Left lung (tissue), 10 donors: ENCODE data around the gene PDCD4. TPM values are rescaled to one million over a fixed set of nuclear protein-coding genes. Genes with fewer than 3 reads are reported as not detected.
A peak's percentile ranks its signal among the peaks of the same experiment; 100 is the strongest.

Experiments
- ATAC-seq: fragments of 200-7000 bp; cut with Tn5 transposase; one replicate; pipeline ENCODE4 v1.9.1; 2020; ENCODE audit warnings: moderate library complexity
- DNase-seq, 4 donors: peaks; one replicate each; pipeline ENCODE4 v3.0.0-alpha.2; 2013 to 2020
- H3K27ac ChIP-seq, 2 donors: fragments of 200-600 bp; sonication (generic) in 1 of 2; one replicate each; pipeline versions ENCODE4 v1.5.0 to v1.8.0; 2020 to 2021
- H3K27me3 ChIP-seq, 2 donors: fragments of 200-600 bp; sonication (generic) in 1 of 2; one replicate each; pipeline versions ENCODE4 v1.5.0 to v1.8.0; 2020 to 2021
- H3K36me3 ChIP-seq, 2 donors: fragments of 200-600 bp; sonication (generic) in 1 of 2; one replicate each; pipeline versions ENCODE4 v1.5.0 to v1.8.0; 2020 to 2021
- H3K4me1 ChIP-seq, 2 donors: fragments of 200-600 bp; one replicate each; pipeline ENCODE4 v1.8.0; 2021
- H3K4me3 ChIP-seq, 2 donors: fragments of 200-600 bp; sonication (generic) in 1 of 2; one replicate each; pipeline versions ENCODE4 v1.5.0 to v1.8.0; 2020 to 2021; ENCODE audit warnings: mild to moderate bottlenecking in 1 of 2
- H3K9me3 ChIP-seq, 2 donors: fragments of 200-600 bp; sonication (generic) in 1 of 2; one replicate each; pipeline versions ENCODE4 v1.5.0 to v1.8.0; 2020 to 2021
- intact Hi-C, 2 donors: fragments of 100-400 bp; cut with DNase I; formaldehyde crosslinking; loops; one replicate each; pipeline versions ENCODE4 v1.11.2 to v1.14.2; 2022
- polyA plus RNA-seq, 6 donors: library from polyadenylated mRNA; unstranded; fragments of 120-200 nt; gene quantifications; one replicate each; pipeline ENCODE4 v1.2.1, GENCODE V29; 2013; ENCODE audit not compliant: insufficient read length in 6 of 6
- total RNA-seq, 2 donors: library from RNA; stranded (reverse); fragmentation: NEBNext Ultra II Directional; extraction: Animal tissue kit (Norgen Biotek cat#: 25700); gene quantifications; one replicate each; pipeline ENCODE4 v1.2.1, GENCODE V29; 2021
- TF ChIP-seq, protein P1 (sequence below), 2 donors: fragments of 200-600 bp; sonication (generic) in 1 of 2; IDR thresholded peaks; one replicate each; pipeline versions ENCODE4 v1.5.0 to v1.8.0; 2021; ENCODE audit warnings: antibody characterized with exemption in 2 of 2
- donor health status: DM: no; HTN: yes; CAD: no.
- donor health status: DM: no; HTN: no; CAD: no.

Gene PDCD4
- total and polyA plus RNA-seq, 8 donors = 45.7 to 311 (median 220) TPM

DNA sequence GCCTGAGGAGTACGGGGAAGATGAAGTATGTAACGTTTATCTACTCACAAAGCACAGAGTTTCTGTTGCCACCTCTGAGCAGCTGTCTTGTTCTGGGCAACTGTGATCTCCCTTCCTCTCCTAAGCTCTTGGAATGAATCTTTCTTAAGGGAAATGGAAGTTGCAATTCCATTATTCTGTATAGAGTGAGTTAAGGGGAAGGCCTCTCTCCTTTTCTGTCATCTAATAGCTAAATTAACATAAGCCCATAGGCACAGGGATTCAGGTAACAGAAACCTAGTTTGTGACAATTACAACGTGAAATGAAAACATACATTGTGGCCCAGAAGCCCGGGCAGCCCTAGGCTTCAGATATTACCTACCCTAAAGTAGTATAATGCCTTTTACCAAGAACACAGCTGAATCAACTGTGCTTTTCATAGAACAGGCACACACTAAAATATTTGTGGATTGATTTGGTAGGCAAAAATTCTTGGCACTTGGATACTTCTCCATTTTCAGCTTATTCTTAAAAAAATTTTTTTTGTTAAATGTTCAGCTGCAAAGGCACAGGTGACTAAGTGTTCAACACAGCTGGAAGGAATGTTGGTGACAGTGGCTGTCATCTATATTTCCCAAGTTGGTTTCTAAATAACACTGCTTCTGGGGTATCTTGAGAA, 3.8 kb upstream of the PDCD4 start:
- ATAC-seq (no peak), DNase-seq (no peak)
- Histone ChIP-seq H3K9me3 (no peaks in the 10 kb centered on the region), H3K4me1 (peaks cover 24 to 65% of the 10 kb centered on the region in 2 donors), H3K36me3 (no peaks in the 10 kb centered on the region), H3K27ac (peak overlapping the region; percentile 35 to 96), H3K27me3 (no peaks in the 10 kb centered on the region), H3K4me3 (no peak overlapping the region)
- TF ChIP-seq, protein P1, sequence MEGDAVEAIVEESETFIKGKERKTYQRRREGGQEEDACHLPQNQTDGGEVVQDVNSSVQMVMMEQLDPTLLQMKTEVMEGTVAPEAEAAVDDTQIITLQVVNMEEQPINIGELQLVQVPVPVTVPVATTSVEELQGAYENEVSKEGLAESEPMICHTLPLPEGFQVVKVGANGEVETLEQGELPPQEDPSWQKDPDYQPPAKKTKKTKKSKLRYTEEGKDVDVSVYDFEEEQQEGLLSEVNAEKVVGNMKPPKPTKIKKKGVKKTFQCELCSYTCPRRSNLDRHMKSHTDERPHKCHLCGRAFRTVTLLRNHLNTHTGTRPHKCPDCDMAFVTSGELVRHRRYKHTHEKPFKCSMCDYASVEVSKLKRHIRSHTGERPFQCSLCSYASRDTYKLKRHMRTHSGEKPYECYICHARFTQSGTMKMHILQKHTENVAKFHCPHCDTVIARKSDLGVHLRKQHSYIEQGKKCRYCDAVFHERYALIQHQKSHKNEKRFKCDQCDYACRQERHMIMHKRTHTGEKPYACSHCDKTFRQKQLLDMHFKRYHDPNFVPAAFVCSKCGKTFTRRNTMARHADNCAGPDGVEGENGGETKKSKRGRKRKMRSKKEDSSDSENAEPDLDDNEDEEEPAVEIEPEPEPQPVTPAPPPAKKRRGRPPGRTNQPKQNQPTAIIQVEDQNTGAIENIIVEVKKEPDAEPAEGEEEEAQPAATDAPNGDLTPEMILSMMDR (IDR thresholded peaks at IDR 0.05) = no peak
- intact Hi-C loops = loop anchor here in 1 of 2 donors (10.0 kb wide), 1 partner anchor 63 kb away; no protein-coding TSS in a partner anchor

DNA sequence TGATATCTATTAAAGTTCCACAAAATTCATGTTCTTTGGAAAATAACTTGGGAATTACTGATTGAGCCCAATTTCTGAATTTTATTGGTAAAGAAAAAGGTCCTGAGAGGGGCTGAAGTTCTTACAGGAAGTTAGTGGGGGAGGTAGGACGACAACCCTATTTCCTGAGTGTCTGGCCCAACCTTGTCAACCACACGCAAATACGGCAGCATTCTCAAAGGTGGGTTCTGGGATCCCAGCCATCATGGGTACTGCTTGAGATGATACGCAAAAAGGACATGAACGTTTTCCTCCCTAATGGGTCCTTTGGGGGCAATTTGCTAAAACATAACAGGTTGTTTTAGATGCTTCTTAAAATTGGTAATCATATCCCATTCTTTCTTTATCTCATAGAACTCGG, 2.7 kb upstream of the PDCD4 start:
- no peak for DNase-seq
- H3K4me1 ChIP-seq = peaks cover 23 to 65% of the 10 kb centered on the region in 2 donors
- no peaks in the 10 kb centered on the region for H3K9me3 ChIP-seq
- H3K27ac ChIP-seq = peak overlapping the region in 1 of 2 donors; percentile 96
- no peaks in the 10 kb centered on the region for H3K36me3 ChIP-seq
- ATAC-seq = no peak
- H3K4me3 ChIP-seq = no peak overlapping the region
- TF ChIP-seq, protein P1 (IDR thresholded peaks at IDR 0.05) = no peak
- H3K27me3 ChIP-seq = no peaks in the 10 kb centered on the region
- intact Hi-C loops = loop anchor here in 1 of 2 donors (10.0 kb wide), 1 partner anchor 64 kb away; no protein-coding TSS in a partner anchor

DNA sequence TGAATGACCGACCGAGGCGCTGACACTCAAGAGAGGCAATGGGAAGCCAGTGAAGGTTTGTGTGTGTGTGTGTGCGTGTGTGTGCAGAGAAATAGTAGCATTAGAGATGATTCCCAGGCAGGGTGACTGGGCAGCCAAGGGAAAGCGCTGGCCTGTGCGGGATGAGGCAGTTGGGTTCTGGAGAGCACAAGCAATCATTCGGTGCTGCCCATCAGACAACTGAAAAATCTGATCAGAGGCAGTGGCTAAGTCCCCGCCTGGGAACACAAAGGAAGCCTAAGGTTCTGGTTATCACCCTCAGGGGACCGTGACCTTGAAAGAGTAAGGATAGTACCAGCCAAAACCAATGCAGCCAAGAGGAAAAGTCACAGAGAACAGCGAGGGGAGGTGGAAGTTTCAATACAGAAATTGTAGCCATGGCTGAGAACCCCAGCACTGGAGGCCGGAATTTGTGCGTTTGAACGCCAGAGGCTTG, 868 bp upstream of the PDCD4 start:
- intact Hi-C loops = no loop called here
- Histone ChIP-seq H3K36me3 (no peaks in the 10 kb centered on the region), H3K9me3 (no peaks in the 10 kb centered on the region), H3K4me1 (peaks cover 9 to 59% of the 10 kb centered on the region in 2 donors), H3K27me3 (no peaks in the 10 kb centered on the region), H3K27ac (peak overlapping the region; percentile 96 to 97), H3K4me3 (peak overlapping the region; percentile 82 to 94)
- DNase-seq (no peak), ATAC-seq (no peak)
- TF ChIP-seq, protein P1 (IDR thresholded peaks at IDR 0.05) = no peak

DNA sequence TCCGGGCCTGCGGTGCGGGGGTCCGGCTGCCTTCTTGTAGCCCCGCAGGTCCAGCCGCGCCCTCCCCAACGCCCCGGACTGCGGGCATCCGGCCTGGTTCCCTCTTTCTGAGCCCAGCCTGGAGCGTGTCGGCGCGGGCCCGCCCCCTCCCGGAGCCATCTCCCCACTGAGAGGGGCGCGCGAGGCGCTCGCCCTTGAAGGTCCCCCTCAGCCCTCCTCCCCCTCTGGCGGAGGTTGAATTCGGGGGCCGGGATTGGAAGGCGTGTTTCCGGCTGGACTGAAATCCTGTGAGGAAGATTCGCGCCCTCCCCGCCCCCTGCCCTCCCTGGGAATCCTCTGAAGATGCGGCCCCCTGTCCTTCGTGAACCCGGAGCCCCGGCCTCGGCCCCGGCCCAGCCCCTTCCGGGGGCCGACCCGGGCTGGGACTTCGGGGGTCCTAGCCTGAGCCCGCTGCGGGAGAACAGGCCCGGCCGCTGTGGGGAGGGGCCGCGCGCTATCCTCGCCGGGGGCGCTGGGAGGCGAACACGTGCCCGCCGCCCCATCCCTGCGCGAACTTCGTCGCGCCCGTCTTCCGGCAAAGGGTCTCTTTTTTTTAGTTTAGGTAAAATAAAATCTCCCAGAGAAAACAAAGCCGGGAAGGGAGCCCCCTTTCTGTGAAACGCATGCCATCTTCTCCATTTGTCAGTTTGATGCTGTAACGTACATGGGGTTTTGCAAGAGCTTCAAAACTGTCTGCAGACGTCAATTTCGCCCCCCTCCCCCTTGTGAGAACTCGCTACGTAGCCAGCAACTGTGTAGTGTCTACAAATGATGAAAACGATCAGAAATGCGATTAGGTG, 636 bp downstream of the PDCD4 start:
- Histone ChIP-seq H3K9me3 (no peaks in the 10 kb centered on the region), H3K36me3 (no peaks in the 10 kb centered on the region), H3K4me3 (peak overlapping the region; percentile 82 to 94), H3K27ac (peak overlapping the region; percentile 96 to 97), H3K4me1 (peaks cover 9 to 48% of the 10 kb centered on the region in 2 donors), H3K27me3 (no peaks in the 10 kb centered on the region)
- TF ChIP-seq, protein P1 (IDR thresholded peaks at IDR 0.05) = no peak
- DNase-seq (peak; percentile 78 to 95 (median 88)), ATAC-seq (peak; percentile 81)
- intact Hi-C loops = no loop called here
